Gastrocnemius medialis (tissue), 4 donors: ENCODE results near the gene ELF1.

Experiments used
- CTCF ChIP-seq, 5 experiments: fragments of 450-650 bp in 3 of 5; fragments of 200-600 bp in 2 of 5; sonication (generic) in 2 of 5; IDR thresholded peaks in 4 of 5; conservative IDR thresholded peaks in 1 of 5; 1 replicate in 4 of 5; 2 replicates in 1 of 5; pipeline ENCODE4 v1.5.1; 2016 to 2019; ENCODE audit warnings: antibody characterized with exemption in 5 of 5, mild to moderate bottlenecking in 3 of 5, moderate library complexity in 3 of 5
- POLR2A ChIP-seq, 2 donors: fragments of 450-650 bp; IDR thresholded peaks; one replicate each; pipeline ENCODE4 v1.6.1; 2017; ENCODE audit warnings: antibody characterized with exemption in 2 of 2, mild to moderate bottlenecking in 2 of 2, moderate library complexity in 2 of 2

GRCh38 chr13:40996426-40997092 is 22.6 kb downstream of the ELF1 start:
- TF ChIP-seq CTCF (IDR thresholded peaks at IDR 0.05 in 4 of 5, conservative IDR thresholded peaks at IDR 0.05 in 1 of 5) (no peak), POLR2A (IDR thresholded peaks at IDR 0.05) (no peak)
